ENCODE measurements around the gene PPP1R10.
A peak's percentile ranks its signal among the peaks of the same experiment; 100 is the strongest.

The PPP1R10 gene

GRCh38 chr6:30651143-30651542 is 34.1 kb upstream of the PPP1R10 start:
- Histone ChIP-seq H3K27me3 (ENCODE audit: control insufficient read depth in 3 of 3, insufficient read depth in 3 of 3, low read depth in 1 of 3, low read length in 3 of 3) (no peaks in the 10 kb centered on the region), H4K8ac (ENCODE audit: low read depth, low read length) (no peak overlapping the region), H2BK12ac (ENCODE audit: low read length) (no peak overlapping the region), H3K9ac (ENCODE audit: low read depth, low read length, poor library complexity) (no peak overlapping the region), H2BK5ac (ENCODE audit: low read length) (no peak overlapping the region), H3K79me1 (ENCODE audit: low read depth, low read length) (peaks cover 8% of the 10 kb centered on the region), H3K14ac (ENCODE audit: low read length) (no peak overlapping the region), H3K9me3 (replicated peaks in 1 of 2; ENCODE audit: control insufficient read depth in 2 of 2, insufficient read depth in 1 of 2, low read depth in 1 of 2, low read length in 2 of 2) (no peaks in the 10 kb centered on the region), H3K4me3 (ENCODE audit: low read length in 2 of 2) (no peak overlapping the region), H2AK5ac (ENCODE audit: low read depth, low read length) (no peak overlapping the region), H3K18ac (ENCODE audit: low read length) (no peak overlapping the region), H3K27ac (replicated peaks; ENCODE audit: low read length) (no peak overlapping the region), H2AFZ (ENCODE audit: low read length) (no peak overlapping the region), H2BK15ac (ENCODE audit: low read length) (no peak overlapping the region), H3K4ac (ENCODE audit: low read length) (no peak overlapping the region), H3K36me3 (replicated peaks in 1 of 2; ENCODE audit: control insufficient read depth in 2 of 2, insufficient read depth in 2 of 2, low read length in 2 of 2) (peaks cover 29 to 72% of the 10 kb centered on the region in 2 donors), H3K4me2 (ENCODE audit: insufficient read depth, low read length, poor library complexity, severe bottlenecking) (no peak overlapping the region), H4K91ac (ENCODE audit: low read depth, low read length, poor library complexity) (no peak overlapping the region), H2BK120ac (ENCODE audit: low read depth, low read length) (no peak overlapping the region), H3K4me1 (ENCODE audit: control insufficient read depth in 2 of 2, insufficient read depth in 1 of 2, low read depth in 1 of 2, low read length in 2 of 2) (peaks cover 1 to 5% of the 10 kb centered on the region in 2 donors), H3K23ac (ENCODE audit: low read depth, low read length, poor library complexity) (no peak overlapping the region)
- no CpG with 5 or more reads among the region's 12 CpGs for WGBS, 2 donors (ENCODE audit: extremely low coverage in 2 of 2, insufficient read length in 2 of 2, insufficient replicate concordance in 1 of 2)
- no peak for DNase-seq (ENCODE audit: low spot score)

GRCh38 chr6:30647242-30648116 is 30.4 kb upstream of the PPP1R10 start:
- Histone ChIP-seq H3K4me2 (ENCODE audit: insufficient read depth, low read length, poor library complexity, severe bottlenecking) (peak overlapping the region; percentile 86), H3K27ac (replicated peaks; ENCODE audit: low read length) (peak overlapping the region; percentile 90), H3K4me3 (ENCODE audit: low read length in 2 of 2) (peak overlapping the region; percentile 92 to 97), H3K18ac (ENCODE audit: low read length) (peak overlapping the region; percentile 97), H3K79me1 (ENCODE audit: low read depth, low read length) (peaks cover 12% of the 10 kb centered on the region), H3K36me3 (replicated peaks in 1 of 2; ENCODE audit: control insufficient read depth in 2 of 2, insufficient read depth in 2 of 2, low read length in 2 of 2) (peaks cover 29 to 69% of the 10 kb centered on the region in 2 donors), H2BK15ac (ENCODE audit: low read length) (peak overlapping the region; percentile 37), H2BK12ac (ENCODE audit: low read length) (no peak overlapping the region), H3K4me1 (ENCODE audit: control insufficient read depth in 2 of 2, insufficient read depth in 1 of 2, low read depth in 1 of 2, low read length in 2 of 2) (peaks cover 4 to 5% of the 10 kb centered on the region in 2 donors), H4K91ac (ENCODE audit: low read depth, low read length, poor library complexity) (peak overlapping the region; percentile 97), H3K27me3 (ENCODE audit: control insufficient read depth in 3 of 3, insufficient read depth in 3 of 3, low read depth in 1 of 3, low read length in 3 of 3) (no peaks in the 10 kb centered on the region), H2AK5ac (ENCODE audit: low read depth, low read length) (peak overlapping the region; percentile 75), H3K23ac (ENCODE audit: low read depth, low read length, poor library complexity) (peak overlapping the region; percentile 99), H3K9me3 (replicated peaks in 1 of 2; ENCODE audit: control insufficient read depth in 2 of 2, insufficient read depth in 1 of 2, low read depth in 1 of 2, low read length in 2 of 2) (no peaks in the 10 kb centered on the region), H4K8ac (ENCODE audit: low read depth, low read length) (peak overlapping the region; percentile 17), H2AFZ (ENCODE audit: low read length) (peak overlapping the region; percentile 98), H2BK5ac (ENCODE audit: low read length) (peak overlapping the region; percentile 90), H2BK120ac (ENCODE audit: low read depth, low read length) (no peak overlapping the region), H3K4ac (ENCODE audit: low read length) (no peak overlapping the region), H3K14ac (ENCODE audit: low read length) (peak overlapping the region; percentile 71), H3K9ac (ENCODE audit: low read depth, low read length, poor library complexity) (peak overlapping the region; percentile 98)
- peak; percentile 52 for DNase-seq (ENCODE audit: low spot score)
- WGBS, 2 donors (ENCODE audit: extremely low coverage in 2 of 2, insufficient read length in 2 of 2, insufficient replicate concordance in 1 of 2) = no CpG with 5 or more reads among the region's 78 CpGs

DNA sequence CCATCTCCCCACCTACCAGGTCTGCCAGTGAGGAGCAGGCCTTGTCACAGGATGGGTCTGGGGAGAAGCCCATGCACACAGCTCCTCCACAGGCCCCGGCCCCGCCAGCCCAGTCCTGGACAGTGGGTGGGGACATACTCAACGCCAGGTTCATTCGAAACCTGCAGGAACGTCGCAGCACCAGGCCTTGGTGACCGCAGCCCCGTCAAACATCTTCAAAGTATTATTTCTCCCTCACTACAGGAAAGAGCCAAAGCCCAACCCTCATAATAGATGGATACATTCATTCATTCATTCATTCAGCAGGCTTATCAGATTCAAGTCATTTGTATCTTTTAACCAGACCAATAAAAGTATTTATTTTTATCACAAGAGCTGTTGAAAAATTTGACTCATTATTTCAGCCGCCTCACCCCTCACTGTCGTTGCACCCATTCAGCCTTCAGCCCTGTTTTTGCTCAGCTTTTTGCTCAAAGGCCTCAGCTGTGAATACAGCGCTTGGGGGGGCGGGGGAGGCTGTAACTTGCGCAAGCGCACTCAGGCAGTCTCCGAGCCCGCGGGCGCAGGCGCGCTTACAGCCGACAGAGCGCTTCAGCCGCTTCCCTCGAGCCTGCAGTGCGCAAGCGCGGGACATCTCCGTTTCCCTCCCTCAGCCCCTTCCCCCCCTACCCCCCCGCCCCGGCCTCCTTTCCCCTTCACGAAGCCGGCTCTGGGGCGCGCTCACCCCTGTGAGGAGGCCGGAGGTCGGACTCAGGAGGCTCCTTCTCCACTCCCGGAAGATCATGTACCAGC is 29.6 kb upstream of the PPP1R10 start, which contains the start of gene C6orf136:
C6orf136 (plus strand) TSS at position 684 of the 792 bp plus-strand sequence; CDS start at position 783, 99 bp downstream.
- H2AFZ ChIP-seq (ENCODE audit: low read length) = peak within 1 kb of the TSS; percentile 98
- H2BK12ac ChIP-seq (ENCODE audit: low read length) = no peak within 1 kb of the TSS
- H3K18ac ChIP-seq (ENCODE audit: low read length) = peak within 1 kb of the TSS; percentile 97
- DNase-seq (ENCODE audit: low spot score) = peak; percentile 89
- peak within 1 kb of the TSS; percentile 92 to 97 for H3K4me3 ChIP-seq (ENCODE audit: low read length in 2 of 2)
- H3K27ac ChIP-seq (replicated peaks; ENCODE audit: low read length) = peak within 1 kb of the TSS; percentile 90
- H4K8ac ChIP-seq (ENCODE audit: low read depth, low read length) = peak within 1 kb of the TSS; percentile 17
- H3K36me3 ChIP-seq (replicated peaks in 1 of 2; ENCODE audit: control insufficient read depth in 2 of 2, insufficient read depth in 2 of 2, low read length in 2 of 2) = peaks cover 28 to 66% of the 10 kb centered on the region in 2 donors
- no peak within 1 kb of the TSS for H3K4ac ChIP-seq (ENCODE audit: low read length)
- peak within 1 kb of the TSS; percentile 75 for H2AK5ac ChIP-seq (ENCODE audit: low read depth, low read length)
- peak within 1 kb of the TSS; percentile 71 for H3K14ac ChIP-seq (ENCODE audit: low read length)
- H3K4me1 ChIP-seq (ENCODE audit: control insufficient read depth in 2 of 2, insufficient read depth in 1 of 2, low read depth in 1 of 2, low read length in 2 of 2) = peaks cover 4 to 5% of the 10 kb centered on the region in 2 donors
- peak within 1 kb of the TSS; percentile 97 for H4K91ac ChIP-seq (ENCODE audit: low read depth, low read length, poor library complexity)
- H3K9me3 ChIP-seq (replicated peaks in 1 of 2; ENCODE audit: control insufficient read depth in 2 of 2, insufficient read depth in 1 of 2, low read depth in 1 of 2, low read length in 2 of 2) = no peaks in the 10 kb centered on the region
- H3K4me2 ChIP-seq (ENCODE audit: insufficient read depth, low read length, poor library complexity, severe bottlenecking) = peak within 1 kb of the TSS; percentile 86
- peak within 1 kb of the TSS; percentile 99 for H3K23ac ChIP-seq (ENCODE audit: low read depth, low read length, poor library complexity)
- peak within 1 kb of the TSS; percentile 37 for H2BK15ac ChIP-seq (ENCODE audit: low read length)
- H3K79me1 ChIP-seq (ENCODE audit: low read depth, low read length) = peaks cover 12% of the 10 kb centered on the region
- H2BK120ac ChIP-seq (ENCODE audit: low read depth, low read length) = no peak within 1 kb of the TSS
- peak within 1 kb of the TSS; percentile 90 for H2BK5ac ChIP-seq (ENCODE audit: low read length)
- no CpG with 5 or more reads among the region's 37 CpGs for WGBS, 2 donors (ENCODE audit: extremely low coverage in 2 of 2, insufficient read length in 2 of 2, insufficient replicate concordance in 1 of 2)
- no peaks in the 10 kb centered on the region for H3K27me3 ChIP-seq (ENCODE audit: control insufficient read depth in 3 of 3, insufficient read depth in 3 of 3, low read depth in 1 of 3, low read length in 3 of 3)
- H3K9ac ChIP-seq (ENCODE audit: low read depth, low read length, poor library complexity) = peak within 1 kb of the TSS; percentile 98

All from neuronal stem cell (in vitro differentiated cells).